Measurements from ENCODE around the gene CDC42BPB.

The CDC42BPB gene

GRCh38 chr14:103030741-103031565, 26.4 kb downstream of the CDC42BPB start:
- ATAC-seq (ENCODE audit: insufficient read depth, low read depth): no peak
- Histone ChIP-seq H3K27me3 (ENCODE audit: insufficient read depth, low read length, poor library complexity) (no peaks in the 10 kb centered on the region), H3K4me1 (ENCODE audit: insufficient read depth, low read length) (no peaks in the 10 kb centered on the region), H3K79me2 (ENCODE audit: insufficient read depth, low read length) (no peaks in the 10 kb centered on the region), H3K9ac (ENCODE audit: low read depth, low read length) (no peak overlapping the region), H4K20me1 (ENCODE audit: insufficient read depth, low read length) (no peaks in the 10 kb centered on the region), H3K4me2 (ENCODE audit: insufficient read depth, low read length) (no peak overlapping the region), H2AFZ (ENCODE audit: low read depth, low read length) (no peak overlapping the region), H3K27ac (ENCODE audit: low read length) (no peak overlapping the region), H3K9me3 (ENCODE audit: insufficient read depth, low read length, severe bottlenecking) (no peaks in the 10 kb centered on the region), H3K4me3 (ENCODE audit: low read depth in 1 of 2, low read length in 2 of 2) (no peak overlapping the region), H3K36me3 (ENCODE audit: insufficient read depth, low read length) (no peaks in the 10 kb centered on the region)
- TF ChIP-seq, protein P1, sequence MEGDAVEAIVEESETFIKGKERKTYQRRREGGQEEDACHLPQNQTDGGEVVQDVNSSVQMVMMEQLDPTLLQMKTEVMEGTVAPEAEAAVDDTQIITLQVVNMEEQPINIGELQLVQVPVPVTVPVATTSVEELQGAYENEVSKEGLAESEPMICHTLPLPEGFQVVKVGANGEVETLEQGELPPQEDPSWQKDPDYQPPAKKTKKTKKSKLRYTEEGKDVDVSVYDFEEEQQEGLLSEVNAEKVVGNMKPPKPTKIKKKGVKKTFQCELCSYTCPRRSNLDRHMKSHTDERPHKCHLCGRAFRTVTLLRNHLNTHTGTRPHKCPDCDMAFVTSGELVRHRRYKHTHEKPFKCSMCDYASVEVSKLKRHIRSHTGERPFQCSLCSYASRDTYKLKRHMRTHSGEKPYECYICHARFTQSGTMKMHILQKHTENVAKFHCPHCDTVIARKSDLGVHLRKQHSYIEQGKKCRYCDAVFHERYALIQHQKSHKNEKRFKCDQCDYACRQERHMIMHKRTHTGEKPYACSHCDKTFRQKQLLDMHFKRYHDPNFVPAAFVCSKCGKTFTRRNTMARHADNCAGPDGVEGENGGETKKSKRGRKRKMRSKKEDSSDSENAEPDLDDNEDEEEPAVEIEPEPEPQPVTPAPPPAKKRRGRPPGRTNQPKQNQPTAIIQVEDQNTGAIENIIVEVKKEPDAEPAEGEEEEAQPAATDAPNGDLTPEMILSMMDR (IDR thresholded peaks at IDR 0.05; ENCODE audit: borderline replicate concordance, extremely low read depth, low read length, poor library complexity, severe bottlenecking): no peak
- TF ChIP-seq EZH2 (IDR thresholded peaks at IDR 0.05; ENCODE audit: borderline replicate concordance, low read depth, low read length, severe bottlenecking): no peak
- DNase-seq: no peak

- ATAC-seq (ENCODE audit: insufficient read depth, low read depth) (no peak), DNase-seq (no peak)
- H3K9me3 ChIP-seq (ENCODE audit: insufficient read depth, low read length, severe bottlenecking): no peaks in the 10 kb centered on the region
- no peak for TF ChIP-seq EZH2 (IDR thresholded peaks at IDR 0.05; ENCODE audit: borderline replicate concordance, low read depth, low read length, severe bottlenecking)
- TF ChIP-seq, protein P1 (IDR thresholded peaks at IDR 0.05; ENCODE audit: borderline replicate concordance, extremely low read depth, low read length, poor library complexity, severe bottlenecking): no peak
- no peaks in the 10 kb centered on the region for H3K79me2 ChIP-seq (ENCODE audit: insufficient read depth, low read length)
- no peak overlapping the region for H3K9ac ChIP-seq (ENCODE audit: low read depth, low read length)
- H3K4me1 ChIP-seq (ENCODE audit: insufficient read depth, low read length): no peaks in the 10 kb centered on the region
- H3K27me3 ChIP-seq (ENCODE audit: insufficient read depth, low read length, poor library complexity): no peaks in the 10 kb centered on the region
- no peak overlapping the region for H3K4me3 ChIP-seq (ENCODE audit: low read depth in 1 of 2, low read length in 2 of 2)
- H3K4me2 ChIP-seq (ENCODE audit: insufficient read depth, low read length): no peak overlapping the region
- H4K20me1 ChIP-seq (ENCODE audit: insufficient read depth, low read length): no peaks in the 10 kb centered on the region
- H2AFZ ChIP-seq (ENCODE audit: low read depth, low read length): no peak overlapping the region
- H3K36me3 ChIP-seq (ENCODE audit: insufficient read depth, low read length): no peaks in the 10 kb centered on the region
- no peak overlapping the region for H3K27ac ChIP-seq (ENCODE audit: low read length)
These were observed 27.4 kb downstream of the CDC42BPB start for GRCh38 chr14:103029936-103030335.

DNA sequence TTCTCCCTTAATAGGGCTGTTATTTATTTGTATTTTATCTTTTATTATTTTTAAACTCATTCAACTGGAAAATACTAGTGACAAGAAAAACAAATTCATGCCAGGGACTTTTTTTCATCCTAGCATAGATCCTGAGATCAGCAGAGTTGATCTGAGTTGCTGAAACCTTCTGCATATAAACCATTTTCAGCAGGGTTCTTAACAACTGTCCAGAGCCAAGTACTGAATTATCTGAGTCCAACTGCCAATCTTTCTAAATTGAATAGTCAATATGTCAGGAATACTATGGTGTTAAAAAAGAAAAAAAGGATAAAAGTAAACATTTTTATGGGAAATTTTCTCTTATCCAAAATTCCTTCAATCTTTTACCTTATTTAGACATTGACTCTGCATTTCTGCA, 28.6 kb downstream of the CDC42BPB start:
- H3K27ac ChIP-seq (ENCODE audit: low read length): no peak overlapping the region
- ATAC-seq (ENCODE audit: insufficient read depth, low read depth): no peak
- H3K9me3 ChIP-seq (ENCODE audit: insufficient read depth, low read length, severe bottlenecking): no peaks in the 10 kb centered on the region
- no peak overlapping the region for H2AFZ ChIP-seq (ENCODE audit: low read depth, low read length)
- H3K27me3 ChIP-seq (ENCODE audit: insufficient read depth, low read length, poor library complexity): no peaks in the 10 kb centered on the region
- H3K79me2 ChIP-seq (ENCODE audit: insufficient read depth, low read length): no peaks in the 10 kb centered on the region
- H3K4me3 ChIP-seq (ENCODE audit: low read depth in 1 of 2, low read length in 2 of 2): no peak overlapping the region
- no peaks in the 10 kb centered on the region for H3K4me1 ChIP-seq (ENCODE audit: insufficient read depth, low read length)
- no peak for TF ChIP-seq EZH2 (IDR thresholded peaks at IDR 0.05; ENCODE audit: borderline replicate concordance, low read depth, low read length, severe bottlenecking)
- TF ChIP-seq, protein P1 (IDR thresholded peaks at IDR 0.05; ENCODE audit: borderline replicate concordance, extremely low read depth, low read length, poor library complexity, severe bottlenecking): no peak
- H3K4me2 ChIP-seq (ENCODE audit: insufficient read depth, low read length): no peak overlapping the region
- H3K36me3 ChIP-seq (ENCODE audit: insufficient read depth, low read length): no peaks in the 10 kb centered on the region
- H4K20me1 ChIP-seq (ENCODE audit: insufficient read depth, low read length): no peaks in the 10 kb centered on the region
- H3K9ac ChIP-seq (ENCODE audit: low read depth, low read length): no peak overlapping the region
- DNase-seq: no peak

All from DND-41 (cell line).